ENCODE measurements around the gene NEK11.

GRCh38 chr3:131299836-131300235 lies 273.2 kb downstream of the NEK11 start:
- TF ChIP-seq FOXA1 (IDR thresholded peaks at IDR 0.05) (no peak), L3MBTL2 (conservative IDR thresholded peaks at IDR 0.05) (no peak), ARNT (IDR thresholded peaks at IDR 0.05) (no peak), FOXK2 (IDR thresholded peaks at IDR 0.05) (no peak), SUZ12 (IDR thresholded peaks at IDR 0.05) (no peak), TARDBP (IDR thresholded peaks at IDR 0.05) (no peak), PKNOX1 (IDR thresholded peaks at IDR 0.05) (no peak), ZNF384 (IDR thresholded peaks at IDR 0.05) (no peak), NFRKB (IDR thresholded peaks at IDR 0.05) (no peak), ELF4 (IDR thresholded peaks at IDR 0.05) (no peak), BHLHE40 (IDR thresholded peaks at IDR 0.05; ENCODE audit: borderline replicate concordance) (no peak), CTBP1 (IDR thresholded peaks at IDR 0.05; ENCODE audit: borderline replicate concordance) (no peak)

All from HEK293T (cell line).